MCF 10A (cell line): ENCODE measurements around the gene ZBTB38. TPM values are rescaled to one million over a fixed set of nuclear protein-coding genes. Genes with fewer than 3 reads are reported as not detected.
A peak's percentile ranks its signal among the peaks of the same experiment; 100 is the strongest.

Source experiments
- BruUV-seq: library from RNA; stranded (reverse); fragments of 400-500 nt; replicated peaks from 2 replicates; lab custom pipeline; 2021; lab: Mats Ljungman, UMichigan
- CTCF ChIA-PET: fragments of 300-600 bp; sonication (Branson Sonifier 250); formaldehyde crosslinking; extraction: SDS; loops from one replicate; lab custom pipeline; 2021; ENCODE audit warnings: antibody characterized with exemption, inconsistent platforms; lab: Yijun Ruan, JAX
- POLR2A ChIA-PET: fragments of 300-600, 350-650 bp; sonication (Branson Sonifier 250); formaldehyde crosslinking; extraction: SDS; loops from one replicate; lab custom pipeline; 2020; ENCODE audit warnings: antibody characterized with exemption, inconsistent platforms; lab: Yijun Ruan, JAX
- DNase-seq: peaks from one replicate; pipeline ENCODE4 v3.0.0-alpha.2; 2018; ENCODE audit not compliant: unreplicated experiment
- H3K27ac Mint-ChIP-seq: one replicate; pipeline ENCODE4 v1.8.0; 2022; ENCODE audit warnings: mild to moderate bottlenecking, low read depth, mixed read lengths; ENCODE audit not compliant: unreplicated experiment
- H3K27me3 Mint-ChIP-seq: one replicate; pipeline ENCODE4 v1.8.0; 2022; ENCODE audit warnings: mixed read lengths; ENCODE audit not compliant: insufficient read depth, unreplicated experiment
- H3K36me3 Mint-ChIP-seq: one replicate; pipeline ENCODE4 v1.8.0; 2022; ENCODE audit warnings: mild to moderate bottlenecking, moderate library complexity, mixed read lengths; ENCODE audit not compliant: insufficient read depth, unreplicated experiment
- H3K4me1 Mint-ChIP-seq: one replicate; pipeline ENCODE4 v1.8.0; 2022; ENCODE audit warnings: mixed read lengths; ENCODE audit not compliant: insufficient read depth, unreplicated experiment
- H3K4me3 Mint-ChIP-seq: one replicate; pipeline ENCODE4 v1.8.0; 2022; ENCODE audit warnings: mild to moderate bottlenecking, moderate library complexity, mixed read lengths; ENCODE audit not compliant: unreplicated experiment
- H3K9me3 Mint-ChIP-seq: one replicate; pipeline ENCODE4 v1.8.0; 2022; ENCODE audit warnings: mixed read lengths; ENCODE audit not compliant: unreplicated experiment
- CTCF ChIP-seq: fragments of 200-600 bp; IDR thresholded peaks from one replicate; pipeline ENCODE4 v1.8.0; 2022; ENCODE audit warnings: antibody characterized with exemption, mild to moderate bottlenecking; ENCODE audit not compliant: unreplicated experiment
- intact Hi-C: fragments of 100-400 bp; cut with micrococcal nuclease; formaldehyde crosslinking; loops from 2 replicates; pipeline ENCODE4 v1.14.1; 2022
- total RNA-seq: library from RNA; stranded (reverse); gene quantifications from 2 replicates; pipeline ENCODE4 v1.2.3, GENCODE V29; 2022

The ZBTB38 gene
- total RNA-seq, 1 experiment from 2014 or later = 168 TPM

- POLR2A ChIA-PET = interaction anchor here (0.6 to 12.5 kb wide), 11 partner anchors 10 to 74 kb away, joined by 3 to 210 read pairs (median 3); partner anchors contain the start of gene ZBTB38
- peaks cover 41% of the 10 kb centered on the region for H3K4me1 Mint-ChIP-seq
Observed at GRCh38 chr3:141385406-141386125, 17.3 kb downstream of the ZBTB38 start.

GRCh38 chr3:141386126-141386488 lies 17.8 kb downstream of the ZBTB38 start:
- ChIA-PET POLR2A (interaction anchor here (0.6 to 12.5 kb wide), 6 partner anchors 11 to 54 kb away, joined by 3 to 210 read pairs (median 6); partner anchors contain the start of gene ZBTB38), CTCF (interaction anchor here (0.6 to 4.5 kb wide), 3 partner anchors 26 to 75 kb away, joined by 3 to 19 read pairs (median 5); no protein-coding TSS in a partner anchor)
- intact Hi-C loops = no loop called here
- TF ChIP-seq CTCF = no peak
- Mint-ChIP-seq H3K9me3 (no peaks in the 10 kb centered on the region), H3K4me3 (no peak overlapping the region), H3K4me1 (peaks cover 41% of the 10 kb centered on the region), H3K27ac (no peak overlapping the region), H3K27me3 (no peaks in the 10 kb centered on the region), H3K36me3 (peaks cover 65% of the 10 kb centered on the region)
- no peak for DNase-seq
- TSS peak; percentile 84 for BruUV-seq

More at GRCh38 chr3:141385406-141386125, 17.3 kb downstream of the ZBTB38 start:
- no peaks in the 10 kb centered on the region for H3K27me3 Mint-ChIP-seq
- no peaks in the 10 kb centered on the region for H3K9me3 Mint-ChIP-seq
- peaks cover 69% of the 10 kb centered on the region for H3K36me3 Mint-ChIP-seq
- no peak for TF ChIP-seq CTCF
- BruUV-seq = no TSS peak
- H3K27ac Mint-ChIP-seq = no peak overlapping the region
- no peak overlapping the region for H3K4me3 Mint-ChIP-seq
- intact Hi-C loops = no loop called here
- CTCF ChIA-PET = interaction anchor here (0.6 to 4.5 kb wide), 13 partner anchors 15 to 739 kb away, joined by 3 to 19 read pairs (median 4); no protein-coding TSS in a partner anchor
- DNase-seq = no peak

- ChIA-PET POLR2A (interaction anchor here (0.6 to 12.5 kb wide), 5 partner anchors 14 to 54 kb away, joined by 3 to 210 read pairs (median 7); partner anchors contain the start of gene ZBTB38), CTCF (interaction anchor here (0.9 to 4.5 kb wide), 3 partner anchors 20 to 66 kb away, joined by 5 to 19 read pairs (median 8); no protein-coding TSS in a partner anchor)
- Mint-ChIP-seq H3K4me1 (peaks cover 46% of the 10 kb centered on the region), H3K9me3 (no peaks in the 10 kb centered on the region), H3K4me3 (peak overlapping the region; percentile 28), H3K27ac (peak overlapping the region; percentile 73), H3K36me3 (peaks cover 62% of the 10 kb centered on the region), H3K27me3 (no peaks in the 10 kb centered on the region)
- BruUV-seq = no TSS peak
- no peak for DNase-seq
- intact Hi-C loops = no loop called here
- no peak for TF ChIP-seq CTCF
Observed at GRCh38 chr3:141386611-141387111, 18.4 kb downstream of the ZBTB38 start.

GRCh38 chr3:141387516-141387915 lies 19.2 kb downstream of the ZBTB38 start:
- peaks cover 45% of the 10 kb centered on the region for H3K4me1 Mint-ChIP-seq
- H3K9me3 Mint-ChIP-seq = no peaks in the 10 kb centered on the region
- intact Hi-C loops = no loop called here
- no TSS peak for BruUV-seq
- H3K36me3 Mint-ChIP-seq = peaks cover 60% of the 10 kb centered on the region
- TF ChIP-seq CTCF = no peak
- H3K27ac Mint-ChIP-seq = no peak overlapping the region
- H3K4me3 Mint-ChIP-seq = no peak overlapping the region
- ChIA-PET CTCF (interaction anchor here (0.9 to 2.1 kb wide), 7 partner anchors 13 to 65 kb away, joined by 3 to 8 read pairs (median 4); no protein-coding TSS in a partner anchor), POLR2A (interaction anchor here (0.6 to 12.5 kb wide), 8 partner anchors 10 to 1495 kb away, joined by 3 to 210 read pairs (median 5); partner anchors contain the start of gene ZBTB38)
- DNase-seq = no peak
- no peaks in the 10 kb centered on the region for H3K27me3 Mint-ChIP-seq
